ENCODE results near the gene CATSPERZ.

CATSPERZ gene
- long read RNA-seq: 0 reads

DNA sequence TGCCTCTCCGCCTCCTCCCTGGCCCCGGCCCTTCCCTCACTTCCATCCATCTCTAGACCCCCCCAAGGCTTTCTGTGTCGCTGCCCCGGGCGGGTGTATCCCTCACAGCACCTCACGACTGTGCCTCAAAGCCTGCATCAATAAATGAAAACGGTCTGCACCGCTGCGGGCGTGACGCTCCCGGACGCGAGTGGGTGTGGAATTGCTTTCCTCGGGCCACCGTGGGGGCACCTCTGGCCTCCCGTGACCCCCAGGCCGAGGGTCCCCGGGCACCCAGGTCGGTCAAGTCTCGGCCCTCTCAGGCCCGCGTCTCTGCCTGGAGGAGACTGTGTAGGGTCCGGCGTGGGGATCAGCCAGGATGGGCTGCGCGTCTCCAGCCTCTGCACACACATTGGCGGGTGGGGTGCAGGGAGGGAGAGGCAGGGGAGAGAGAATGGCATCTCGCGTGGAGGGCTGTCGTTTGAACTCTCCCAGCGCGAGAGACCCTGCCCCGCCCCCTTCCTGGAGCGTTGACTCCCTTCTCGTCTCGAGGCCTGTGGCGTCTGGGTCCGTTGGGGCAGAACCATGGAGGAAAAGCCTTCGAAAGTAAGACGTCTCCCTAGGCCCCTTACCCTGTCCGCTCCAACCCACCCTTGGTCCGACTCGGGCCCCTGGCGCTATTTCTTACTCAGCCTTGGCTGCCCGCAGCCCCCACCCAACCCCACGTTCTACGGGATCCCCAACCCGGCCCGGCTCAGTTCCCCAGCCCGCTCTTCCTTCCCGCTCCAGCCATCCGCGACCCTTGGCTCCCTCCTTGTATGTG, at the start of gene CATSPERZ:
TSS of gene CATSPERZ (plus strand) at position 512 of the 802 bp plus-strand sequence. CDS start at position 565, 53 bp downstream.
- peaks cover 56% of the 10 kb centered on the region for H3K27me3 ChIP-seq (ENCODE audit: insufficient read depth, poor library complexity, severe bottlenecking)
- no peak for DNase-seq (ENCODE audit: low read depth in 1 of 2, low spot score in 1 of 2)
- H3K27ac ChIP-seq (replicated peaks): no peak within 1 kb of the TSS
- TF ChIP-seq SPI1 (IDR thresholded peaks at IDR 0.05; ENCODE audit: borderline replicate concordance, low read depth): no peak
- TF ChIP-seq, protein P1, sequence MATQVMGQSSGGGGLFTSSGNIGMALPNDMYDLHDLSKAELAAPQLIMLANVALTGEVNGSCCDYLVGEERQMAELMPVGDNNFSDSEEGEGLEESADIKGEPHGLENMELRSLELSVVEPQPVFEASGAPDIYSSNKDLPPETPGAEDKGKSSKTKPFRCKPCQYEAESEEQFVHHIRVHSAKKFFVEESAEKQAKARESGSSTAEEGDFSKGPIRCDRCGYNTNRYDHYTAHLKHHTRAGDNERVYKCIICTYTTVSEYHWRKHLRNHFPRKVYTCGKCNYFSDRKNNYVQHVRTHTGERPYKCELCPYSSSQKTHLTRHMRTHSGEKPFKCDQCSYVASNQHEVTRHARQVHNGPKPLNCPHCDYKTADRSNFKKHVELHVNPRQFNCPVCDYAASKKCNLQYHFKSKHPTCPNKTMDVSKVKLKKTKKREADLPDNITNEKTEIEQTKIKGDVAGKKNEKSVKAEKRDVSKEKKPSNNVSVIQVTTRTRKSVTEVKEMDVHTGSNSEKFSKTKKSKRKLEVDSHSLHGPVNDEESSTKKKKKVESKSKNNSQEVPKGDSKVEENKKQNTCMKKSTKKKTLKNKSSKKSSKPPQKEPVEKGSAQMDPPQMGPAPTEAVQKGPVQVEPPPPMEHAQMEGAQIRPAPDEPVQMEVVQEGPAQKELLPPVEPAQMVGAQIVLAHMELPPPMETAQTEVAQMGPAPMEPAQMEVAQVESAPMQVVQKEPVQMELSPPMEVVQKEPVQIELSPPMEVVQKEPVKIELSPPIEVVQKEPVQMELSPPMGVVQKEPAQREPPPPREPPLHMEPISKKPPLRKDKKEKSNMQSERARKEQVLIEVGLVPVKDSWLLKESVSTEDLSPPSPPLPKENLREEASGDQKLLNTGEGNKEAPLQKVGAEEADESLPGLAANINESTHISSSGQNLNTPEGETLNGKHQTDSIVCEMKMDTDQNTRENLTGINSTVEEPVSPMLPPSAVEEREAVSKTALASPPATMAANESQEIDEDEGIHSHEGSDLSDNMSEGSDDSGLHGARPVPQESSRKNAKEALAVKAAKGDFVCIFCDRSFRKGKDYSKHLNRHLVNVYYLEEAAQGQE (IDR thresholded peaks at IDR 0.05; ENCODE audit: insufficient replicate concordance, low read depth): no peak
- TF ChIP-seq, protein P2, sequence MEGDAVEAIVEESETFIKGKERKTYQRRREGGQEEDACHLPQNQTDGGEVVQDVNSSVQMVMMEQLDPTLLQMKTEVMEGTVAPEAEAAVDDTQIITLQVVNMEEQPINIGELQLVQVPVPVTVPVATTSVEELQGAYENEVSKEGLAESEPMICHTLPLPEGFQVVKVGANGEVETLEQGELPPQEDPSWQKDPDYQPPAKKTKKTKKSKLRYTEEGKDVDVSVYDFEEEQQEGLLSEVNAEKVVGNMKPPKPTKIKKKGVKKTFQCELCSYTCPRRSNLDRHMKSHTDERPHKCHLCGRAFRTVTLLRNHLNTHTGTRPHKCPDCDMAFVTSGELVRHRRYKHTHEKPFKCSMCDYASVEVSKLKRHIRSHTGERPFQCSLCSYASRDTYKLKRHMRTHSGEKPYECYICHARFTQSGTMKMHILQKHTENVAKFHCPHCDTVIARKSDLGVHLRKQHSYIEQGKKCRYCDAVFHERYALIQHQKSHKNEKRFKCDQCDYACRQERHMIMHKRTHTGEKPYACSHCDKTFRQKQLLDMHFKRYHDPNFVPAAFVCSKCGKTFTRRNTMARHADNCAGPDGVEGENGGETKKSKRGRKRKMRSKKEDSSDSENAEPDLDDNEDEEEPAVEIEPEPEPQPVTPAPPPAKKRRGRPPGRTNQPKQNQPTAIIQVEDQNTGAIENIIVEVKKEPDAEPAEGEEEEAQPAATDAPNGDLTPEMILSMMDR (IDR thresholded peaks at IDR 0.05; ENCODE audit: insufficient read depth, low read length): no peak
- TF ChIP-seq POLR2AphosphoS5 (IDR thresholded peaks at IDR 0.05; ENCODE audit: low read depth): no peak
- TF ChIP-seq GABPA (IDR thresholded peaks at IDR 0.05; ENCODE audit: low read depth): no peak
- H3K4me3 ChIP-seq (replicated peaks; ENCODE audit: insufficient read depth, low read length): peak within 1 kb of the TSS; percentile 16

DNA sequence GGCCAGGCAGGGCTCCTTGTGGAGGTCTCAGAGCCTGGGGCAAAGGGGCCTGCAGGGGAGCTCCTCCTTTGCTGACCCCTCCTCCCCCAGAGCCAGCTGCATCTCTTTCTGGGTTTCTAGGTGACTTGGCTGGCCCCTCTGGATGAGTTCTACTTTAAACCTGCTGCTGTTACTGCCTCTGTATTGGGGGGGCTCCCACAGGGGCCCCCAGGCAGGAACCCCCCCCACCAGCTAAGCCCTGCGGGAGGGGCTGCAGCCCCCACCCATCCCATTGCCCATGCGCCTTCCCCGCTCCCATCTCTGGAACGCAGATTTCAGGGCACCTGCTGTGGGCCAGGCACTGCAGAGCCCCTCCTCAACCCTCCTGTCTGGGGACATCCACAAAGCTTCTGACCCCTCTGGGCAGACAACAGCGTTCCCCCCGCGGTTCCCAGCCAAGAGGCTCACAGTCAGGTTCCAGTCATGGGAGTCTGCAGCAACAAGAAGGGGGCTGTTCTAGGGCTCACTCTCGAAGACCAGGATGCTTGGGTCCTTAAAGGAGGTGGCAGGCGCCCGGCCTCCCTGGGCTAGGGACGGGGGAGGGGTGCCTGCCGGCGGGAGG, 49.6 kb upstream of the CATSPERZ start:
- TF ChIP-seq, protein P1 (IDR thresholded peaks at IDR 0.05; ENCODE audit: insufficient replicate concordance, low read depth): no peak
- TF ChIP-seq GABPA (IDR thresholded peaks at IDR 0.05; ENCODE audit: low read depth): no peak
- no peak for TF ChIP-seq SPI1 (IDR thresholded peaks at IDR 0.05; ENCODE audit: borderline replicate concordance, low read depth)
- TF ChIP-seq, protein P2 (IDR thresholded peaks at IDR 0.05; ENCODE audit: insufficient read depth, low read length): no peak
- no peak for TF ChIP-seq POLR2AphosphoS5 (IDR thresholded peaks at IDR 0.05; ENCODE audit: low read depth)
- Histone ChIP-seq H3K27me3 (ENCODE audit: insufficient read depth, poor library complexity, severe bottlenecking) (no peaks in the 10 kb centered on the region), H3K4me3 (replicated peaks; ENCODE audit: insufficient read depth, low read length) (peak overlapping the region; percentile 75), H3K27ac (replicated peaks) (no peak overlapping the region; the same call in 1 of the 2 replicates)
- DNase-seq (ENCODE audit: low read depth in 1 of 2, low spot score in 1 of 2): no peak

- Histone ChIP-seq H3K4me3 (replicated peaks; ENCODE audit: insufficient read depth, low read length) (peak within 1 kb of the TSS; percentile 75), H3K27me3 (ENCODE audit: insufficient read depth, poor library complexity, severe bottlenecking) (no peaks in the 10 kb centered on the region), H3K27ac (replicated peaks) (peak within 1 kb of the TSS; percentile 49)
- TF ChIP-seq, protein P2 (IDR thresholded peaks at IDR 0.05; ENCODE audit: insufficient read depth, low read length): no peak
- TF ChIP-seq, protein P1 (IDR thresholded peaks at IDR 0.05; ENCODE audit: insufficient replicate concordance, low read depth): no peak
- TF ChIP-seq SPI1 (IDR thresholded peaks at IDR 0.05; ENCODE audit: borderline replicate concordance, low read depth) (no peak), POLR2AphosphoS5 (IDR thresholded peaks at IDR 0.05; ENCODE audit: low read depth) (no peak), GABPA (IDR thresholded peaks at IDR 0.05; ENCODE audit: low read depth) (no peak)
- DNase-seq (ENCODE audit: low read depth in 1 of 2, low spot score in 1 of 2): peak in 1 of 2 experiments; percentile 44
These were observed 49.0 kb upstream of the CATSPERZ start, which contains the start of gene PLCB3 for GRCh38 chr11:64251016-64251752. Gene PLCB3 (plus strand): TSS chr11:64251530. CDS start chr11:64251650, 120 bp downstream.

Measured in HL-60 (cell line).